K562 (cell line): ENCODE data around the gene GEN1. TPM values are rescaled to one million over a fixed set of nuclear protein-coding genes. Genes with fewer than 3 reads are reported as not detected.

ENCODE experiments used
- ATAC-seq: fragments of 200-7000 bp; cut with Tn5 transposase; 3 replicates; pipeline ENCODE4 v1.9.1; 2020; ENCODE audit warnings: moderate library complexity
- BruUV-seq: library from RNA; stranded (reverse); fragments of 400-500 nt; replicated peaks from 2 replicates; lab custom pipeline; 2021; lab: Mats Ljungman, UMichigan
- CTCF ChIA-PET: fragments of 300-600 bp; formaldehyde crosslinking; extraction: SDS; loops from one replicate; lab custom pipeline; 2021; ENCODE audit warnings: low intra/inter-chr PET ratio; lab: Yijun Ruan, JAX
- POLR2A ChIA-PET: fragments of 300-600, 350-650 bp; sonication (Branson Sonifier 250); formaldehyde crosslinking; extraction: SDS; loops from one replicate; lab custom pipeline; 2021; ENCODE audit warnings: antibody characterized with exemption, inconsistent platforms; lab: Yijun Ruan, JAX
- DNase-seq, 4 experiments: peaks; one replicate each; pipeline versions ENCODE4 v3.0.0 to v3.0.0-alpha.2; 2011 to 2018; ENCODE audit warnings: low spot score in 3 of 4, mixed read lengths in 3 of 4; ENCODE audit errors: extremely low read depth in 1 of 4
- FAIRE-seq: peaks from 2 replicates; lab custom pipeline; 2011; peaks lifted over from hg19 to GRCh38; lab: Jason Lieb, UNC
- H2AFZ ChIP-seq: 2 replicates; pipeline ENCODE4 v1.6.0; 2011; ENCODE audit warnings: low read depth, low read length, control low read depth, inconsistent platforms
- H3K27ac ChIP-seq: fragments of 200-600 bp; 3 replicates; pipeline ENCODE4 v1.8.0; 2011; ENCODE audit warnings: low read depth, mild to moderate bottlenecking, control low read depth, inconsistent platforms, low read length, moderate library complexity, mixed read lengths; ENCODE audit errors: extremely low read depth
- H3K27me3 ChIP-seq, 2 experiments: fragments of 300-600 bp in 1 of 2; 2 replicates in 1 of 2; 3 replicates in 1 of 2; pipeline versions ENCODE4 v1.6.0 to v1.8.0; 2011; ENCODE audit warnings: inconsistent platforms in 2 of 2, low read length in 2 of 2, mild to moderate bottlenecking in 1 of 2, mixed read lengths in 1 of 2, moderate library complexity in 1 of 2; ENCODE audit not compliant: control insufficient read depth in 2 of 2, insufficient read depth in 2 of 2
- H3K36me3 ChIP-seq: fragments of 300-600 bp; 3 replicates; pipeline ENCODE4 v1.8.0; 2011; ENCODE audit warnings: mild to moderate bottlenecking, low read length, inconsistent platforms; ENCODE audit not compliant: control insufficient read depth, insufficient read depth
- H3K4me1 ChIP-seq, 2 experiments: fragments of 200-600 bp in 1 of 2; replicated peaks in 1 of 2; 2 replicates in 1 of 2; 3 replicates in 1 of 2; pipeline versions ENCODE4 v1.5.1 to v1.8.0; 2011; ENCODE audit warnings: inconsistent platforms in 2 of 2, low read length in 2 of 2, mild to moderate bottlenecking in 1 of 2, mixed read lengths in 1 of 2, moderate library complexity in 1 of 2; ENCODE audit not compliant: control insufficient read depth in 2 of 2, insufficient read depth in 2 of 2
- H3K4me2 ChIP-seq: 2 replicates; pipeline ENCODE4 v1.6.1; 2011; ENCODE audit warnings: low read length, control low read depth, inconsistent platforms, mixed read lengths; ENCODE audit not compliant: insufficient read depth
- H3K4me3 ChIP-seq: fragments of 200-600 bp; sonication (generic), shearing (Covaris generic); 2 replicates; pipeline ENCODE4 v1.5.1; 2016; ENCODE audit warnings: control low read depth, inconsistent platforms
- H3K79me2 ChIP-seq: fragments of 200-600 bp; 3 replicates; pipeline ENCODE4 v1.8.0; 2011; ENCODE audit warnings: low read length, inconsistent platforms; ENCODE audit not compliant: control insufficient read depth, insufficient read depth
- H3K9ac ChIP-seq, 2 experiments: 2 replicates each; pipeline versions ENCODE4 v1.6.0 to v1.6.1; 2011; ENCODE audit warnings: low read depth in 2 of 2, low read length in 2 of 2, control low read depth in 1 of 2, inconsistent platforms in 1 of 2, mild to moderate bottlenecking in 1 of 2, mixed read lengths in 1 of 2; ENCODE audit not compliant: insufficient read depth in 1 of 2
- H3K9me1 ChIP-seq: one replicate; pipeline ENCODE4 v1.6.0; 2011; ENCODE audit warnings: inconsistent platforms, mild to moderate bottlenecking, low read length, moderate library complexity; ENCODE audit not compliant: control insufficient read depth, insufficient read depth
- H3K9me3 ChIP-seq: replicated peaks from 2 replicates; pipeline ENCODE4 v1.5.1; 2011; ENCODE audit warnings: low read depth, low read length, inconsistent platforms; ENCODE audit not compliant: control insufficient read depth, insufficient read depth
- H4K20me1 ChIP-seq: replicated peaks from 2 replicates; pipeline ENCODE4 v1.6.1; 2011; ENCODE audit warnings: low read length, inconsistent platforms, mixed read lengths; ENCODE audit not compliant: control insufficient read depth, insufficient read depth
- CC2D1A ChIP-seq: fragments of 450-650 bp; IDR thresholded peaks from 2 replicates; pipeline ENCODE4 v1.6.1; 2017; ENCODE audit warnings: mild to moderate bottlenecking
- EP400 ChIP-seq: fragments of 450-650 bp; IDR thresholded peaks from 2 replicates; pipeline ENCODE4 v1.6.1; 2017; ENCODE audit warnings: antibody characterized with exemption, mild to moderate bottlenecking, moderate library complexity
- HNRNPL ChIP-seq: fragments of 200-400 bp; formaldehyde crosslinking; IDR thresholded peaks from 2 replicates; pipeline ENCODE4 v1.6.1; 2017; ENCODE audit warnings: low read depth, mild to moderate bottlenecking, low read length
- NFATC3 ChIP-seq: fragments of 450-650 bp; IDR thresholded peaks from 2 replicates; pipeline ENCODE4 v1.6.1; 2017; ENCODE audit warnings: mild to moderate bottlenecking
- THRAP3 ChIP-seq: fragments of 450-650 bp; IDR thresholded peaks from 2 replicates; pipeline ENCODE4 v1.6.1; 2016; ENCODE audit warnings: mild to moderate bottlenecking, inconsistent platforms, borderline replicate concordance
- ZFX ChIP-seq: sonication (generic); formaldehyde crosslinking; IDR thresholded peaks from 2 replicates; pipeline ENCODE4 v1.8.0; 2022; ENCODE audit warnings: mild to moderate bottlenecking, missing genetic modification reagents, moderate library complexity
- ZNF583 ChIP-seq: fragments of 250-450 bp; sonication (Bioruptor Pico); IDR thresholded peaks from 2 replicates; pipeline ENCODE4 v1.4.0; 2020
- WGBS: fragments of 100-300 bp; shearing (Covaris generic); methylation state at CpG from one replicate; pipeline ENCODE4 v1.1.6; 2016; ENCODE audit warnings: low coverage, mixed read lengths; ENCODE audit not compliant: insufficient coverage; ENCODE audit errors: missing lambda C conversion rate; 5-methylcytosine and 5-hydroxymethylcytosine counted together
- in situ Hi-C: fragments of 300-500 bp; cut with MboI; formaldehyde crosslinking; loops from 4 replicates; pipeline ENCODE4 v1.15.0; 2018; ENCODE audit warnings: inconsistent platforms, mixed read lengths
- intact Hi-C: fragments of 100-400 bp; cut with micrococcal nuclease; formaldehyde crosslinking; loops from 2 replicates; pipeline ENCODE4 v1.14.2; 2022
- polyA plus RNA-seq, 8 experiments: library from polyadenylated mRNA; depleted of rRNA in 4 of 8; stranded (reverse) in 5 of 8; unstranded in 3 of 8; fragments of >200 nt; fragmentation: Nextera tagmentation in 2 of 8; fragmentation: Illumina TruSeq in 1 of 8; extraction: Ambion mirVana in 2 of 8; extraction: Trizol in 1 of 8; gene quantifications; 2 replicates each; pipeline versions ENCODE4 v1.2.1 to v1.2.3, GENCODE V29; 2011 to 2014; ENCODE audit warnings: inconsistent platforms in 1 of 8, missing spikeins in 1 of 8
- total RNA-seq, 7 experiments: library from RNA; depleted of rRNA in 6 of 7; stranded (reverse); fragments of >200 nt in 6 of 7; fragmentation: Illumina TruSeq in 2 of 7; extraction: Trizol in 2 of 7; gene quantifications; 2 replicates each; pipeline versions ENCODE4 v1.2.1 to v1.2.3, GENCODE V29; 2011 to 2021; ENCODE audit warnings: low replicate concordance in 1 of 7
- TF ChIP-seq, protein P1 (sequence below): fragments of 450-650 bp; IDR thresholded peaks from 2 replicates; pipeline ENCODE4 v1.7.0; 2016; ENCODE audit warnings: borderline replicate concordance
- TF ChIP-seq, protein P2 (sequence below), 3 experiments: fragments of 200-800 bp in 1 of 3; sonication (Bioruptor generic) in 1 of 3; sonication (generic) in 1 of 3; formaldehyde crosslinking in 1 of 3; IDR thresholded peaks; 2 replicates each; pipeline versions ENCODE4 v1.6.1 to v1.8.0; 2016 to 2022; ENCODE audit warnings: mild to moderate bottlenecking in 2 of 3, missing compliant biosample characterization in 2 of 3, missing genetic modification characterization in 2 of 3, missing genetic modification reagents in 1 of 3

Gene GEN1
- total and polyA plus RNA-seq, 9 of the 15 experiments (the other 6 are each of a cell fraction or from before 2014, with no cell fraction given) = 8.6 to 39.7 (median 24.5) TPM

DNA sequence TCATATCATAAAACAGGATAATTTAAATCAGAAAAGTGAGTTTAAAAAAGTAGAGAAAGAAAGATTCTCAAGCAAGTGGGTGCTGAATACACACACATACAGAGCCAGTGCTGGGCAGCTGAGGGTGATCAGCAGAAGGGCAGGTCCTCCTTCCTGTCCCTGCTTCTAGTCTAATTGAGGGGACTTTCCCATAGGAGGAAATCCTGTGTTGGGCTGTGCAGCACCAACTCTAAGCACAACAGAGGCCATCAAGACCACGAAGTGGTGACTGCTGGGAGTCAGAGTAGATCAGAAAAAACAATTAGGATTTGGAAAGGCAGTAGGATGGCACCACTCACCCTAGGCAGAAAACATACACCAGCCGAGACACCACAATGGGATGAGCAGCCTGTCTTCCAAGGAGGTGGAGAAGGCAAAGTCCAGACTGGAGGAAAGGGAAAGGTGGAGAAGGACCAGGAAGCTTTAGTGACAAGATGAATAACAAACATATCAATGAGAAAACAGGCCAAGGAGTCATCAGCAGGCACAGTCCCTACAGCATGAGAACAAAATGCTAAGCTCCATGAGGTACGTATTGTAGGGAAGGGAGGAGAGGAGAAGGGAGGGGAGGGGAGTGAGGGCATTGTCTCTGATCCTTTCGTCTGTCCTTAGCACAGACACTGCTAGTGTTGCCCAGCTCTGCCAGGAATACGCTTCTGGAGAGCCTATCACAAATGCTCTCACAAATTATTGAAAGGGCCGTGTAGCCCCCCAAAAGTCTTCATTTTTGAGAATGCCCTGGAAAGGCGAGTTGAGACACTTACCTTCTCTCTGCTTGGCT lies 45.6 kb downstream of the GEN1 start:
- H2AFZ ChIP-seq = no peak overlapping the region
- no peak for ATAC-seq
- no peaks in the 10 kb centered on the region for H3K79me2 ChIP-seq
- H3K27ac ChIP-seq = no peak overlapping the region
- in situ Hi-C loops = no loop called here
- BruUV-seq = no TSS peak
- no peaks in the 10 kb centered on the region for H3K9me3 ChIP-seq
- ChIA-PET POLR2A (interaction anchor here (0.6 to 1.1 kb wide), 2 partner anchors 23 to 843 kb away, joined by 3 to 4 read pairs; no protein-coding TSS in a partner anchor), CTCF (interaction anchor here (0.6 kb wide), 1 partner anchor 37 kb away, joined by 3 read pairs; no protein-coding TSS in a partner anchor)
- no peak for FAIRE-seq
- TF ChIP-seq EP400 (no peak), HNRNPL (no peak), NFATC3 (no peak), CC2D1A (no peak), ZNF583 (CRISPR knock-in tag) (no peak), THRAP3 (no peak), ZFX (CRISPR knock-in tag) (no peak)
- TF ChIP-seq, protein P1, sequence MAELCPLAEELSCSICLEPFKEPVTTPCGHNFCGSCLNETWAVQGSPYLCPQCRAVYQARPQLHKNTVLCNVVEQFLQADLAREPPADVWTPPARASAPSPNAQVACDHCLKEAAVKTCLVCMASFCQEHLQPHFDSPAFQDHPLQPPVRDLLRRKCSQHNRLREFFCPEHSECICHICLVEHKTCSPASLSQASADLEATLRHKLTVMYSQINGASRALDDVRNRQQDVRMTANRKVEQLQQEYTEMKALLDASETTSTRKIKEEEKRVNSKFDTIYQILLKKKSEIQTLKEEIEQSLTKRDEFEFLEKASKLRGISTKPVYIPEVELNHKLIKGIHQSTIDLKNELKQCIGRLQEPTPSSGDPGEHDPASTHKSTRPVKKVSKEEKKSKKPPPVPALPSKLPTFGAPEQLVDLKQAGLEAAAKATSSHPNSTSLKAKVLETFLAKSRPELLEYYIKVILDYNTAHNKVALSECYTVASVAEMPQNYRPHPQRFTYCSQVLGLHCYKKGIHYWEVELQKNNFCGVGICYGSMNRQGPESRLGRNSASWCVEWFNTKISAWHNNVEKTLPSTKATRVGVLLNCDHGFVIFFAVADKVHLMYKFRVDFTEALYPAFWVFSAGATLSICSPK = no peak
- TF ChIP-seq, protein P2, sequence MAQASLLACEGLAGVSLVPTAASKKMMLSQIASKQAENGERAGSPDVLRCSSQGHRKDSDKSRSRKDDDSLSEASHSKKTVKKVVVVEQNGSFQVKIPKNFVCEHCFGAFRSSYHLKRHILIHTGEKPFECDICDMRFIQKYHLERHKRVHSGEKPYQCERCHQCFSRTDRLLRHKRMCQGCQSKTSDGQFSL (CRISPR knock-in tag; IDR thresholded peaks at IDR 0.05) = no peak
- TF ChIP-seq, protein P2 (tag; IDR thresholded peaks at IDR 0.05) = no peak
- TF ChIP-seq, all 486 proteins: peak for 0
- Histone ChIP-seq H3K27me3 (peaks cover 8 to 22% of the 10 kb centered on the region in 2 experiments; a peak in 4 of 5 replicates), H4K20me1 (no peaks in the 10 kb centered on the region), H3K4me2 (no peak overlapping the region), H3K9ac (no peak overlapping the region), H3K4me1 (no peaks in the 10 kb centered on the region), H3K36me3 (no peaks in the 10 kb centered on the region), H3K4me3 (no peak overlapping the region), H3K9me1 (no peaks in the 10 kb centered on the region)
- no peak for DNase-seq
- 0% methylated on average over 6 of the region's 7 CpGs for WGBS
- intact Hi-C loops = no loop called here
